SW480 (cell line): Measurements from ENCODE around the gene UBE2V1.
"Not testable (repeated sequence)": the region's sequence is repeated elsewhere in the genome, so short reads cannot be mapped to it uniquely, and the experiment has no call there.

Experiments used
- DNase-seq: peaks from one replicate; pipeline ENCODE4 v3.0.0-alpha.2; 2016; ENCODE audit warnings: low spot score

UBE2V1 gene

GRCh38 chr20:50112512-50113419 is at the start of gene UBE2V1:
Gene UBE2V1 (minus strand): TSS chr20:50113150. CDS start chr20:50113128, 22 bp downstream.
- DNase-seq = peak; percentile 89

DNA sequence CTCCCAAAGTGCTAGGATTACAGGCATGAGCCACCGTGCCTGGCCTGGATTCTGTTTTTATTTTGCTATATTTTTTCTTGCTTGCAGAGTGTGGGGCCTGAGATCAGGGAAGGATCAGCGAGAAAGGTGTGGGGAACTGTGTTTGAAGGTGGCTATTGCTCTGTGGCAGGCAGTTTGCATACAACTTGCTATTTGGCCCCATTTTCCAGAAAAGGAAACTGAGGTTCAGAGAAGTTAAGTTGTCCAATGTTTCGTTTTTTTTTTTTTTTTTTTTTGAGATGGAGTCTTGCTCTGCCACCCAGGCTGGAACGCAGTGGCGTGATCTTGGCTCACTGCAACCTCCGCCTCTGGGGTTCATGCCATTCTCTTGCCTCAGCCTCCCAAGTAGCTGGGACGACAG is 48.5 kb upstream of the UBE2V1 start:
- not testable (repeated sequence) for DNase-seq

- DNase-seq = peak; percentile 94
Measured at GRCh38 chr20:50153500-50154377, 40.8 kb upstream of the UBE2V1 start, which contains the start of gene PEDS1. Gene PEDS1 (minus strand): TSS chr20:50153723. CDS start chr20:50153637, 86 bp downstream.

DNA sequence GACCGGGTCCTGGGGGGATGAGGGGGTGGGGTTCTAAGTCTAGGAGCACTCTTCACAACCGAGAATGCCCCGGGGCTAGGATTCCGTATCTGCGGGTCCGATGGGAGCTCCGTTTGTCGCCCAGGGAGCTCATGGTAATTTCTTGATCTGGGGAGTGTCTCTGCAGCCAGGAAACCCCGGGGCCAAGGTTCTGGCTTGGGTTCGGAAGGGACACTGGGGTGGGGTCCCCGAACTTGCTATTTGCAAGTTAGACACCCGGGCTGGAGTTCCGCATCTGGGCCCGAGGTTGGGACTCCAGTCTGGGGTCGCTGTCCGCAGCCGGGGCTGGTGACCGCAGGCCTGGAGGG is 40.2 kb upstream of the UBE2V1 start:
- no peak for DNase-seq

- DNase-seq = peak; percentile 57
Measured at GRCh38 chr20:50152394-50153152, 39.6 kb upstream of the UBE2V1 start.

DNA sequence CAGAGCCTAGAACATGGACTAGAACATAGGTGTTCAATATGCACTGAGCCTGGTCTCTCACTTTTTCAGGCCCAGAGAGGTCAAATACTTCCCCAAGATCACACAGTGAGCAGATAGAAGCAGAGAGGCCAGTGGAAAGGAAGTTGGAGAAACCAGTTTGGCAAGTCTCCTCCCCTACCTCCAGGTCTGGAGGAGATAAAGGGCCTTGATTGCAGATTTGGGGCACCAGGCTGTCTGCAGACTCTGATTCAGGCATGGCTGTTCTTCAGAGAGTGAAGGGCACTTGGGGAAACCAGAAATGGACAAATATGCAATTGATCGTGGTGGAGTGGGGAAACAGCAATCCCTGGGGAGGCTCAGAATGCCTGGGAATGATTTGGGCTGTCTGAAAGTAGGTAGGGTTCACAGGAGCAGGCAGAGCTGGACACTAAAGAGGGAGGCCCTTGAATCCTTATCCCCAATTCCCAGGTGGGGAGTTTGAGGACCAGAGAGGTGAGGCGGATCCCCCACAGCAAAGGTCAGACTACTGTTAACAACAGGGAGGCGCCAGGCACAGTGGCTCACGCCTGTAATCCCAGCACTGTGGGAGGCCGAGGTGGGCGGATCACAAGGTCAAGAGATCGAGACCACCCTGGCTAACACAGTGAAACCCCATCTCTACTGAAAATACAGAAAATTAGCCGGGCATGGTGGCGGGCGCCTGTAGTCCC is 38.2 kb upstream of the UBE2V1 start:
- no peak for DNase-seq

GRCh38 chr20:50149481-50150254 is 36.7 kb upstream of the UBE2V1 start:
- DNase-seq = no peak

- DNase-seq = peak; percentile 83
Measured at GRCh38 chr20:50146732-50147662, 34.0 kb upstream of the UBE2V1 start.

DNA sequence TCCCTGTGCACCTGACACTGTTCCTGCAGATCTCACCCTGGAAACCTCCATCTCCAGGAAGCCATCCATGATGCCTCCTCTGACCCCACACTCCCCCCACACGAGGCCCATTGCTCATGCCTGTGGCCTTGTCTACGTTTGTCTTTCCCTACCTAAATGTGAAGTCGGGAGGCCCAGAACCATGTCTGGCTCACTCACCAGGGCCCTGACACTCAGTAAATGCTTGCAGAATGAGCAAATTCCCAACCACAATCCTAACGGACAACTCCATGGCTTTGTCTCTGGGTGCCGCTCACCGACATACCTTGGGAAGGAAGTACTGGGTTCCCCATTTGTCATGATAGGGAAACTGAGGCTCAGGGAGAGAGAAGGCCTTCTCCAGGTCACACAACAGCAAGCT is 33.3 kb upstream of the UBE2V1 start:
- no peak for DNase-seq

DNA sequence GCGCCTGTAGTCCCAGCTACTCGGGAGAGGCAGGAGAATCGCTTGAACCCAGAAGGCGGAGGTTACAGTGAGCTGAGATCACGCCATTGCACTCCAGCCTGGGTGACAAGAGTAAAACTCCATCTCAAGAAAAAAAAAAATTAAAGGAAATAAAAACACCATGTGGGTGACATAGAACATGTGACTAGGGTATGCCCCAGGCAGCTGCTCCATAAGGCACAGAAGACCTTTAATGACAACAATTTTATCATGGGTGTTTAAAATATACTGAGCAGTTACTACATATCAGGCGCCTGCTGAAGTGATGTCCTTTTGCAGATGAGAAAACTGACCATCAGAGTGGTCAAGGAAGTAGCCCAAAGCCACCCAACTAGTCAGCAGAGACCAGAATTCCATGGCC is 32.6 kb upstream of the UBE2V1 start:
- no peak for DNase-seq

GRCh38 chr20:50144362-50144761 is 31.4 kb upstream of the UBE2V1 start:
- DNase-seq = no peak

GRCh38 chr20:50142812-50143211 is 29.9 kb upstream of the UBE2V1 start:
- no peak for DNase-seq

GRCh38 chr20:50141811-50142561 is 29.0 kb upstream of the UBE2V1 start:
- no peak for DNase-seq

GRCh38 chr20:50141018-50141675 is 28.2 kb upstream of the UBE2V1 start:
- no peak for DNase-seq

DNA sequence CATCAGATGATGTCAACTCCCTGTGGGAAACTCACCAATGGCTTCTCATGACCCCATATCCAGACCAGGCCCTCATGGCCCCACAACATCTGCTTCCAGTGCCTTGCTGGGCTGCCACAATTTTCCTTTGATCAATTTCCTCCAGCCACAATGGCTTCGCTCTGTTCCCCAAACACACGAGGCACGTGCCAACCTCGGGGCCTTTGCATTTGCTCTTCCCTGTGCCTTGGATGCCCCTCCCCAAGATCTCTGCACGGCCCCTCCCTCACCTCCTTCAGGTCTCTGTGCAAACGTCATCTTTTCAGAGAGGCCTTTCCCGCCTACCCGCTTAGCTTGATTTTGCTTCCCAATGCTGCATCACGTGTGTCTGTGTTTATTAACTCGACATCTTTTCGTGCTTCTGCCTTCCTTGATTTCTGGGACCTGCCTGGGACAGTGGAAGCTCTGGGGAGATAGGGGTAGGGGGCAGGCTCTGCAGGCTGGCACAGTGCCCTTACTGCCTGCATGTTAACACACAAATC is 27.4 kb upstream of the UBE2V1 start:
- no peak for DNase-seq

GRCh38 chr20:50138479-50139393 is 25.8 kb upstream of the UBE2V1 start:
- DNase-seq = peak; percentile 93

- DNase-seq = no peak
Measured at GRCh38 chr20:50138120-50138478, 25.1 kb upstream of the UBE2V1 start.
